ENCODE measurements around the gene TUNAR.

TUNAR gene

DNA sequence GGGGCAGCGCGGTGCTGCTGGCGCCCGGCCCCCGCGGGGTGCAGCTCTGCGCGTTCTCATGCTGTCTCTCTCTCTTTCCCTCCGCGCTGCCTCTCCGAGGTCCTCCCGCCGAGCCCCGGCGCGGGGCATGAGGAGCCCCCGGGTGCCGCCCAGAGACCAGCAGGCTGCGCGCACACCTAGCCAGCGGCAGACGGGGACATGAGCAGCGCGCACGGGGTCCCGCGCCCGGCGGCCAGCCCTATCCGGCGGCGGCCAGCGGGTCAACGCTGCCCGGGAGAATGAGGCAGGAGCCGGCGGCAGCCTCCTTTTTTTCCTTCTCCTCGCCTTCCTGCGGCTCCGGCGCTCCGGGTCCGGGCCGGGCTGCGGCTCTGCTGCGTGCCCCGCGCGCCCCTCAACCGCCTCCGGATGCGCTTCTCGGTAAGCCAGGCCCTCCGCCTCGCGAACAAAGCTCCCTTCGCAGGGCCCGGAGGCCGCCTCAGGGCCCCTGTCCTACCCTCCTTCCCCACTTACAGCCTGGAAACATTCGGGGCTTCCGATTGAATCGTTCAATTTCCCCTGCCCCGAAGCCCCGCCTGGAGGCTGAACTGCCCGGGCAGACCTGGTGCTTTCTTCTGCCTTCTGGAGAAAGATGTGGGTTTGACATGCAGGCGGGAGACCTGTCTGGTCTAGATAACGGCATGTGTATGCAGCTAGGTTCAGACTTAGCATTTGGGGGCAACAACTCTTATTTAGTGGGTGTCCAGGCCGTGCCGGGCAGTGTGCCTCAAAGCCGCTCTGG, at the start of gene TUNAR:
TSS of gene TUNAR (plus strand) at position 72 of the 778 bp plus-strand sequence.
- Histone ChIP-seq H3K27me3 (ENCODE audit: control insufficient read depth in 1 of 2, insufficient read depth in 2 of 2, low read length in 2 of 2) (peaks cover 28 to 44% of the 10 kb centered on the region in 2 donors), H3K4me1 (ENCODE audit: control insufficient read depth, insufficient read depth, low read length) (peaks cover 10% of the 10 kb centered on the region), H3K36me3 (ENCODE audit: control insufficient read depth in 2 of 2, insufficient read depth in 2 of 2, low read length in 2 of 2) (no peaks in the 10 kb centered on the region), H3K9me3 (ENCODE audit: control insufficient read depth in 2 of 2, low read length in 2 of 2) (no peaks in the 10 kb centered on the region), H3K4me3 (ENCODE audit: low read length in 2 of 2) (no peak within 1 kb of the TSS), H3K27ac (ENCODE audit: low read length) (no peak within 1 kb of the TSS), H3K9ac (ENCODE audit: low read length in 2 of 2) (no peak within 1 kb of the TSS)

DNA sequence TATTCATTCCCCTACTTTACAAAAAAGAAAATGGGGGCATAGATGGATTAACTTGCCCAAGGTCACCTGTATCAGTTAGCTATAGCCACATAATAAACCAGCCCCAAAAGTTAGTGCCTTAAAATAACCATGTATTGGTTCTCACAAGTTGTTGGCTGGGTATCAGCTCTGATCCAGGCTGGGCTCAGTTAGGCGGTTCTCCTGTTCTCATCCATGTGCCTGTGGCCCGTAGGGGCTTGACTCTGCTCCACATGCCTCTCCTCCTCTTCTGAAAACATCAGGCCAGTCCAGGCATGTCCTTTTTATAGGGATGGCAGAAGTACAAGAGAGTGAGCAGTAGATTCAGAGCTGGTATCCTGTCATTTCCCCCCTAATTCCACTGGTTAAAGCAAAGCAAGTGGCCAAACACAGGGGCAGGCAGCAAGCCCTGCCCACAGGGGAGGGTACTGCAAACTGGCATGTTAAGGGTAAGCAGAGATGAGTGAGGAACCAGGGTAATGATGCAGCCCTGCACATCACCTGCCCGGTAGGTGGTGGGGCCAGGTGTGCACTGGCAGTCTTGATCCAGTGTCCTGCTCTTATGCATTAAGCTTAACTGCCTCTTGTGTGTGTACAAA, 47.9 kb upstream of the TUNAR start:
- no peaks in the 10 kb centered on the region for H3K36me3 ChIP-seq (ENCODE audit: control insufficient read depth in 2 of 2, insufficient read depth in 2 of 2, low read length in 2 of 2)
- H3K9ac ChIP-seq (ENCODE audit: low read length in 2 of 2): no peak overlapping the region
- H3K4me3 ChIP-seq (ENCODE audit: low read length in 2 of 2): no peak overlapping the region
- H3K9me3 ChIP-seq (ENCODE audit: control insufficient read depth in 2 of 2, low read length in 2 of 2): peaks cover 0 to 8% of the 10 kb centered on the region in 2 donors
- no peaks in the 10 kb centered on the region for H3K4me1 ChIP-seq (ENCODE audit: control insufficient read depth, insufficient read depth, low read length)
- peaks cover 4% of the 10 kb centered on the region in 2 donors for H3K27me3 ChIP-seq (ENCODE audit: control insufficient read depth in 1 of 2, insufficient read depth in 2 of 2, low read length in 2 of 2)
- no peak overlapping the region for H3K27ac ChIP-seq (ENCODE audit: low read length)

DNA sequence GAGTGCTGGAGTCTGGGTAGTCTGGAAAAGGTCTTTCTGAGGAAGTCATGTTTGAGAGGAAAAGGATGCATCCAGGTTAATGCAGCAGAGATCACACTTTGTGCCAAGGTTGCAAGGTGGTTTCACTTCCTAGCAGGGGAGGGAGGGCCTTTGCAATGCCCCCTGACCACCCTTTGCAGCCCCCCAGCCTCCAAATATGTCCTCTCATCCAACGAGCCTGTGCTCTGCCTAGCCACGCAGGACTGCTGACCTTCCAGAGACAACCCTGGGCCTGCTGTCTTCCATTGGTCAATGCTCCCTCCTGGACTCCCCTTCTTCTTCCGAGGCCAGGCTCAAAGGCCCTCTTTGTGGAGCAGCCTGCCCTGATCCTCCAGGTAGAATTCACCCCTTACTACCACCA, 47.3 kb upstream of the TUNAR start:
- Histone ChIP-seq H3K4me1 (ENCODE audit: control insufficient read depth, insufficient read depth, low read length) (no peaks in the 10 kb centered on the region), H3K27ac (ENCODE audit: low read length) (no peak overlapping the region), H3K4me3 (ENCODE audit: low read length in 2 of 2) (no peak overlapping the region), H3K9ac (ENCODE audit: low read length in 2 of 2) (no peak overlapping the region), H3K36me3 (ENCODE audit: control insufficient read depth in 2 of 2, insufficient read depth in 2 of 2, low read length in 2 of 2) (no peaks in the 10 kb centered on the region), H3K27me3 (ENCODE audit: control insufficient read depth in 1 of 2, insufficient read depth in 2 of 2, low read length in 2 of 2) (peaks cover 4% of the 10 kb centered on the region in 2 donors), H3K9me3 (ENCODE audit: control insufficient read depth in 2 of 2, low read length in 2 of 2) (peaks cover 0 to 8% of the 10 kb centered on the region in 2 donors)

DNA sequence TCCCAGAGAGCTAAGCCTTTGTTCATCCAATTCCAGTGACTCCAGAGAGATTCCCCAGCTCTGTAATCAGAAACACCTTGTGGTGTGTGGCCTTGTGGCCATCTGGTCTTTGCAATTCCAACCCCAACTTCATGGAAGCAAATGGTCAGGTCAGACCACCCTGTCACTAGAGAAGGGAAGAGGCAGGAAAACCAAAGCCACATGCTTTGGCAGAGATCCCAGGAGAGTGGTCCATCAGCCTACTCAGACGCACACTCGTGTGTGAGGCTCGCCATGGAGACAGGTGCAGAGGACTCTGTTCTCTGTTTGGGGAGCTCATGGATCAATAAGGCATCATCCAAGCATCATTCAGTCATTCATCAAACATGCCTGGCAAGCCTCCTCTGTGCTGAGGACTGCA, 46.2 kb upstream of the TUNAR start:
- Histone ChIP-seq H3K4me3 (ENCODE audit: low read length in 2 of 2) (no peak overlapping the region), H3K4me1 (ENCODE audit: control insufficient read depth, insufficient read depth, low read length) (no peaks in the 10 kb centered on the region), H3K27me3 (ENCODE audit: control insufficient read depth in 1 of 2, insufficient read depth in 2 of 2, low read length in 2 of 2) (peaks cover 4 to 6% of the 10 kb centered on the region in 2 donors), H3K36me3 (ENCODE audit: control insufficient read depth in 2 of 2, insufficient read depth in 2 of 2, low read length in 2 of 2) (no peaks in the 10 kb centered on the region), H3K9me3 (ENCODE audit: control insufficient read depth in 2 of 2, low read length in 2 of 2) (peaks cover 0 to 8% of the 10 kb centered on the region in 2 donors), H3K9ac (ENCODE audit: low read length in 2 of 2) (no peak overlapping the region), H3K27ac (ENCODE audit: low read length) (no peak overlapping the region)

DNA sequence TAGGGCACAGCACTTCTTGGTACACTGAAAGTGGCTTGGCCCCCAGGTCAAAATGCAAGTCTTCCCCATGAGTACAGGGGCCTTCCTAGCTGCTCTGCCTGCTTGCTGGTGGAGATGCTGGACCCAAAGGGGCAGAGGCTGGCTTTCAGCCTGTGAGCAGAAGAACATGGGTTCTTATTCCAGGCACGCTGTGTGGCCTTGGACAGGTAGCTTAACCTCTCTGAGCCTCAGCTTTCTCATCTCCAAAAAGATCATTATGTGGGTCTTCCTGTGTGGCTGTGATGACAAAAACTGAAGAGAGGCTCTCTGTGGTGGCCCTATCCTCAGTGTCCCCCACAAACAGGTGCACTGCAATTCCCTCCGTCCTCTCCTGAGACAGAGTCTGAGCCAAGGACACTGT, 45.6 kb upstream of the TUNAR start:
- Histone ChIP-seq H3K27me3 (ENCODE audit: control insufficient read depth in 1 of 2, insufficient read depth in 2 of 2, low read length in 2 of 2) (peaks cover 4 to 6% of the 10 kb centered on the region in 2 donors), H3K9me3 (ENCODE audit: control insufficient read depth in 2 of 2, low read length in 2 of 2) (peaks cover 0 to 8% of the 10 kb centered on the region in 2 donors), H3K36me3 (ENCODE audit: control insufficient read depth in 2 of 2, insufficient read depth in 2 of 2, low read length in 2 of 2) (no peaks in the 10 kb centered on the region), H3K4me1 (ENCODE audit: control insufficient read depth, insufficient read depth, low read length) (no peaks in the 10 kb centered on the region), H3K4me3 (ENCODE audit: low read length in 2 of 2) (no peak overlapping the region), H3K9ac (ENCODE audit: low read length in 2 of 2) (no peak overlapping the region), H3K27ac (ENCODE audit: low read length) (no peak overlapping the region)

DNA sequence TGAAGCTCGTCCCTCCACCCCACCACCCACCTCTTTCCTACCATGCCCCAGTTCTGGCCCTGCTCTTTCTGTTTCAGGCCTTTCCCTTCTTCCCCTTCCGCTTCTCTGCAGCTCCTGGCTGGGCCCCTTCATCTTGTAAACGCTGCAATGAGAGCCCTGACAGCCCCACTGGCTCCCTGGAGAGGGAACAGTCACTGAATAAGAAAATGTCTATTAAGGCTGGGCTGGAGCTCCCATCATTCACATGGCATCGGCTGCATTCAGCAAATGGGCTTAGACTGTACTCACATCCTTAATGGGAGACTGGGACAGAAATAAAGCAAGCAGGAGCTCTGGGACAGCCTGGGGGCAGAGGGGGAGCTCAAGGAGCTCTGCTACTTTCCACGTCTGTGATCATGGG, 45.2 kb upstream of the TUNAR start:
- Histone ChIP-seq H3K27ac (ENCODE audit: low read length) (no peak overlapping the region), H3K9me3 (ENCODE audit: control insufficient read depth in 2 of 2, low read length in 2 of 2) (peaks cover 0 to 8% of the 10 kb centered on the region in 2 donors), H3K27me3 (ENCODE audit: control insufficient read depth in 1 of 2, insufficient read depth in 2 of 2, low read length in 2 of 2) (peaks cover 4 to 6% of the 10 kb centered on the region in 2 donors), H3K9ac (ENCODE audit: low read length in 2 of 2) (no peak overlapping the region), H3K4me3 (ENCODE audit: low read length in 2 of 2) (no peak overlapping the region), H3K36me3 (ENCODE audit: control insufficient read depth in 2 of 2, insufficient read depth in 2 of 2, low read length in 2 of 2) (no peaks in the 10 kb centered on the region), H3K4me1 (ENCODE audit: control insufficient read depth, insufficient read depth, low read length) (no peaks in the 10 kb centered on the region)

DNA sequence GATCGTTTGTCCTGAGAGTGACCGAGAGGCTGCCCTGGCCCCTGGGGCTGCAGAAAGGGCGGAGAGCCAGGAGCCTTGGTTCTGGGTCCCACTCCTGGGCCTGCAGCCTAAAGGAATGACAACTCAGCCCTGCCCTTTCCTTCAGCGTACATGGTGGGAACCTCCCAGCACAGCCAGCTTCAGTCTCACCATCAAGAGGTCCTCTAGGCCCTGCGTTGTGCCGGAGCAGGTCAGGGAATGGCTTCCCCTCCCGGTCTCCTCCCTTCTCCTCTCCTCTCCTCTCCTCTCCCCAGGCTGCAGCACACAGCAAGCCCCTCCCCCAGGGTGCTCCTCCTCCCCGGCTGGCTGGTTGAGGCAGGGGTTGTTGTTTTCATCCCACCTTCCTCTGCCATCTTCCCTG, 44.6 kb upstream of the TUNAR start:
- Histone ChIP-seq H3K9ac (ENCODE audit: low read length in 2 of 2) (no peak overlapping the region), H3K27me3 (ENCODE audit: control insufficient read depth in 1 of 2, insufficient read depth in 2 of 2, low read length in 2 of 2) (peaks cover 4% of the 10 kb centered on the region in 2 donors), H3K4me3 (ENCODE audit: low read length in 2 of 2) (no peak overlapping the region), H3K9me3 (ENCODE audit: control insufficient read depth in 2 of 2, low read length in 2 of 2) (peaks cover 0 to 8% of the 10 kb centered on the region in 2 donors), H3K36me3 (ENCODE audit: control insufficient read depth in 2 of 2, insufficient read depth in 2 of 2, low read length in 2 of 2) (no peaks in the 10 kb centered on the region), H3K4me1 (ENCODE audit: control insufficient read depth, insufficient read depth, low read length) (no peaks in the 10 kb centered on the region), H3K27ac (ENCODE audit: low read length) (no peak overlapping the region)

DNA sequence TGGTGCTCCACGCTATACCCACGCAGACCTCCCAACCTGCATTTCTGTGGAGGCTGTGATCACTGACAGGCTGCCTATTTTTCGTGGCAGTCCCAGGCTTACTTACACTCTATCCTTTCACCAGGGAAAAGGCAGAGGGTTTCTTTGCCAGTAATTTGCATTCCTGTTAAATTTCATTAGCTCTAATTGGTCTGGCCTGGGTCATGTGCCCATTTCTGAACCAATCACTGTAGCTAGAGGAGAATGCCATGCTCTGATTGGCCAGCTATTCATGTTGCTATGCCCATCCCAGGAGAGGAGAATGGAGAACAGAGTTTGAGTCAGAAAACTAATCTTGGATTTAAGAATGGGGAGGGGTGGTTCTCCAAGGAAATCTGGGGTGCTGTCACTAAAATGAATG, 43.2 kb upstream of the TUNAR start:
- no peak overlapping the region for H3K27ac ChIP-seq (ENCODE audit: low read length)
- H3K36me3 ChIP-seq (ENCODE audit: control insufficient read depth in 2 of 2, insufficient read depth in 2 of 2, low read length in 2 of 2): no peaks in the 10 kb centered on the region
- peaks cover 0 to 8% of the 10 kb centered on the region in 2 donors for H3K9me3 ChIP-seq (ENCODE audit: control insufficient read depth in 2 of 2, low read length in 2 of 2)
- H3K4me1 ChIP-seq (ENCODE audit: control insufficient read depth, insufficient read depth, low read length): no peaks in the 10 kb centered on the region
- H3K9ac ChIP-seq (ENCODE audit: low read length in 2 of 2): no peak overlapping the region
- H3K4me3 ChIP-seq (ENCODE audit: low read length in 2 of 2): no peak overlapping the region
- peaks cover 4% of the 10 kb centered on the region in 2 donors for H3K27me3 ChIP-seq (ENCODE audit: control insufficient read depth in 1 of 2, insufficient read depth in 2 of 2, low read length in 2 of 2)

DNA sequence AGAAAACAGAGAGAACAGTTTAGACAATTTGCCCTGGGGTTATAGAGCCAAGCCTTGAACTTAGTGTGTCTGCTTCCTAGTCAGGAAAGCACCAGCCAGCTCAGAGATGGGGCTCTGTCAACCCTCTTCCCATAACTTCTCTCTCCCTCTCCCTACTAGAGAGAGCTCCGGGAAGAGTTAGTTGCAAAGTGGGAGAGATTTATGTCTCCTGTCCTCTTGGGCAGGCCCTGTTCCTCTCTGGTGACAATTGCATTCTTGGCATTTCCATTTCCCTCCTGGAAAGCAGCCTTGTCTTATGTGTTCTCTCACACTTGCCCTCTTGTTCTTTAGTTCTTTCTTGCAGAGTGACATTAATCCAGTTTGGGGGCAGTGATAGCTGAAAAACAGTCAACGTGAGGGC, 42.1 kb upstream of the TUNAR start:
- Histone ChIP-seq H3K4me1 (ENCODE audit: control insufficient read depth, insufficient read depth, low read length) (no peaks in the 10 kb centered on the region), H3K36me3 (ENCODE audit: control insufficient read depth in 2 of 2, insufficient read depth in 2 of 2, low read length in 2 of 2) (no peaks in the 10 kb centered on the region)

DNA sequence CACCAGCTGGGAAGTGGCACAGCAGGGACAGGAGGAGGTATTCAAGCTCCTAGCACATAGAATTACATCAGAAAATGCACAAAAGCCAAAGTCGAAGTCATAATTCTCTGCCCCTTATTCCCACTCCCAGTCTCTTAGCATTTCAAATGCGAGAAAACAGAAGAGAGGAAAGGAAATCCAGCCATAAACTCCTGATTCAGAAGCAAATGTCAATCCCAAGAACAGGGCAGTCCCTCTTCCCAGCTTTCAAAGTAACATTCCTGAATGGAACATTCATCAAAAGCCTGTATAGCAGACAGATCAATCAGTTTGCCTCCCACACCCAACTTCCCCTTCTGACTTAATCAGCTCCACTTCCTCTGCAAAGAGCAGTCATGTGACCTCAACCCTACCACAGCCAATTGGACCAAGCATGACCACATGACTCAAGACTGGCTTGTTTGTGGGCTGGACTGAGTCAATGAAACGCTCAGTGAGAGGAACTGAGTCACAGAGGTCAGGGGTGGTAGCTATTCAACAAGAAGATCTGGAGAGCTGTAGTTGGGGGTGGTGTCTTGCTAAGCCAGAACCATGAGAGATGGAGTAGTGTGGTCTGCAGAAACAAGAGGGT, 41.4 kb upstream of the TUNAR start:
- Histone ChIP-seq H3K9me3 (ENCODE audit: control insufficient read depth in 2 of 2, low read length in 2 of 2) (no peaks in the 10 kb centered on the region), H3K4me3 (ENCODE audit: low read length in 2 of 2) (no peak overlapping the region), H3K4me1 (ENCODE audit: control insufficient read depth, insufficient read depth, low read length) (no peaks in the 10 kb centered on the region), H3K9ac (ENCODE audit: low read length in 2 of 2) (no peak overlapping the region), H3K27ac (ENCODE audit: low read length) (no peak overlapping the region), H3K36me3 (ENCODE audit: control insufficient read depth in 2 of 2, insufficient read depth in 2 of 2, low read length in 2 of 2) (no peaks in the 10 kb centered on the region), H3K27me3 (ENCODE audit: control insufficient read depth in 1 of 2, insufficient read depth in 2 of 2, low read length in 2 of 2) (peaks cover 2 to 4% of the 10 kb centered on the region in 2 donors)

More for the DNA sequence above, 42.1 kb upstream of the TUNAR start:
- H3K27me3 ChIP-seq (ENCODE audit: control insufficient read depth in 1 of 2, insufficient read depth in 2 of 2, low read length in 2 of 2): peaks cover 2 to 4% of the 10 kb centered on the region in 2 donors
- H3K9me3 ChIP-seq (ENCODE audit: control insufficient read depth in 2 of 2, low read length in 2 of 2): no peaks in the 10 kb centered on the region
- H3K9ac ChIP-seq (ENCODE audit: low read length in 2 of 2): no peak overlapping the region
- no peak overlapping the region for H3K4me3 ChIP-seq (ENCODE audit: low read length in 2 of 2)
- no peak overlapping the region for H3K27ac ChIP-seq (ENCODE audit: low read length)
